NCI-H226 (cell line): ENCODE data around the gene PPP1R15A.
"Not testable (repeated sequence)": the region's sequence is repeated elsewhere in the genome, so short reads cannot be mapped to it uniquely, and the experiment has no call there.

ENCODE experiments used
- DNase-seq: peaks from one replicate; pipeline ENCODE4 v3.0.0-alpha.2; 2015

PPP1R15A gene

DNA sequence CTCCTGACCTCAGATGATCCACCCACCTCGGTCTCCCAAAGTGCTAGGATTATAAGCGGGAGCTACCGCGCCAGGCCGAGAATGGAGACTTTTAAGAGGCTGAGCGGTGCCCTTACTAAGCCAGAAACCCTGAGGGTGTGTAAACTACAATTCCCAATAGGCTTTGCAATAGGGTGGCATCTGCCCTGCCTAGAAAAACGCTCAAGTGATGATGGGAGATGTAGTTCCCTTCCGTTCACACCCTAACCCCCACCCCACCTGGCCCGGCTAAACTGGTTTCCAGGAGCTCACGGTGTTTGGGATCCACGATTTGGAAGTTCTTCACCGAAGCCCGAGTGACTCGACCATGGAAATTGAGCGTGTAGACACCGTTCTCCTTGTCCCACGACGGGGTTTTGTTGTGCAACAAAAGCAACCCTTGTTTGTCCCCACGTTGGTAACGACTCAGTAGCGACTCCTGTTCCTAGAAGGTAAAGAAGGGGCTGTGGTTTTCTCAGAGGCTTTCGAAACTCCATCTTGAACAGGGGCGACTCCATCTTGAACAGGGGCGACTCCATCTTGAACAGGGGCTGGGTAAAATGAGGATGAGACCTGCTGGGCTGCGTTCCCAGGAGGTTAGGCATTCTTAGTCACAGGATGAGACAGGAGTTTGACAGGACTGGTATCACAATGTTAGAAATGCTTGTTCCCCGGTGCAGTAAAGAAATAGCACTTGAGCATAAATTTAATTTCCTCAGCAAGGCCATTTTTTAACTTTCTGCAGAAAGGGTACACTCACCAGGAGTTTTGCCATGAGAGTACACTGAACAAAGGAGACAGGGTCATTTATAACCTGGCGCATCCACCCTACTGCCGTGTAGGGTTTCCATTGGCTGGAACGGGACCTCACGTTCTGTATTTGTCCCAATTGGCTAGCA, 9.8 kb downstream of the PPP1R15A start:
- DNase-seq, result no peak

DNA sequence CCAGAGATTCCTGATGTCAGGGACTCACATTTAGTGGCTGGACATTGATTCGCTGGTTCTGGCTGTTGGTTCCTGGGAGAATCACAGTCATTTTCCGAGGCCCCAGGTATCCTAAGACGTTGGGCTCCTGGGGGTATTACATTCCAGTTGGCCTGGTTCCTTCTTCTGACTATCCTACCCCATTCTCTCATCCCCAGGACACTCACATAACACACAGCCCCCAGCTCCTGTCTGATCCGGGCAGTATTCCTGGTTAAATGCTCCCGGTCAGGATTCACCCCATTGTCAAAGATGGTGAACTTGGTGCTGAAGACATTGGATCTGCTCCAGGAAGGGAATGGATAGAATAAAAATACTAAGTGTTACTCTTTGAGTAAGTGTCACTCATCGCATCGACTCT, 11.5 kb downstream of the PPP1R15A start:
- DNase-seq, result no peak

DNA sequence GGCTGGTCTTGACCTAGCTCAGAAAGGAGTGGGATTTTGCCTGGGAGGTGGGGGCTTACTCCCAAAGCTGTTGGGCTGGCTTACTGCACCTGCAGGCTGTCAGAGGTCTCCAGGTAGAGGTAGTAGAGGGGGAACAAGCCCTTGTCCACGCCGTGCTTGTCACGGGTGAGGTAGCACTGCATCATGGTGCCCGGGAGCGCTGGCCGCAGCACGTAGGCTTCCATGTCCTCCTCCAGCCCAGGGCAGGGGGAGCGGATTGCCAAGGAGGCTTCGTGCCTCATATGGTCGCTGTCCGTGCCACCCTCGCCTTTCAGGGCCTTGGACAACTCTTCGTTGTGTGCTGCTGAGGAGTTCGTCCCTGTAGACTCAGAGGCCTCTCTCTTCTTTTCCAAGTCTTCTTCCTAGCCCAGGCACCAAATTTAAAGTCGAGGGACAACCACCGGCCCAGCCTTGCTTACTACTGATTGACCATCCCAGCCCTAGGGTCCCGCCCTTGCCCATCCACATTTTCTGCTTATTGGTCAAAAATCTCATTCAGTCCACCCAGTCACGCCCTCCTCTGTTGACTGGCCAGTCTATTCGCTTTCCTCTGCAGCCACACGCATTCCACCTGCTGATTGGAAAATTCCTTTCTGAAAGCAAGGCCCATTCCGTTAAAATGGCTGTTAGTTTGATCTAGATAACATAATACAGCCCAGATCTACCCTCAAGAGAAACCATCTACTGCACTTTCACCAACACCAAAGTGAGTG, 15.8 kb downstream of the PPP1R15A start:
- no peak for DNase-seq

DNA sequence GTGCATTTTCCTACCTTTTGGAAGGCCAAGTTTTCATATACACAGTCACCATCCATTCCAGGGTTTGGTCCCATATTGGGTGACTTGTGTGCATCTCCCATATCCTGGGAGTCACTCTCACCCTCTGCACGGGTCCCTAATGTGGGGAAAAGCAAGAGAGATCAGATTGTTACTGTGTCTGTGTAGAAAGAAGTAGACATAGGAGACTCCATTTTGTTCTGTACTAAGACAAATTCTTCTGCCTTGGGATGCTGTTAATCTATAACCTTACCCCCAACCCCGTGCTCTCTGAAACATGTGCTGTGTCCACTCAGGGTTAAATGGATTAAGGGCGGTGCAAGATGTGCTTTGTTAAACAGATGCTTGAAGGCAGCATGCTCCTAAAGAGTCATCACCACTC, 17.3 kb downstream of the PPP1R15A start:
- DNase-seq, result not testable (repeated sequence)

DNA sequence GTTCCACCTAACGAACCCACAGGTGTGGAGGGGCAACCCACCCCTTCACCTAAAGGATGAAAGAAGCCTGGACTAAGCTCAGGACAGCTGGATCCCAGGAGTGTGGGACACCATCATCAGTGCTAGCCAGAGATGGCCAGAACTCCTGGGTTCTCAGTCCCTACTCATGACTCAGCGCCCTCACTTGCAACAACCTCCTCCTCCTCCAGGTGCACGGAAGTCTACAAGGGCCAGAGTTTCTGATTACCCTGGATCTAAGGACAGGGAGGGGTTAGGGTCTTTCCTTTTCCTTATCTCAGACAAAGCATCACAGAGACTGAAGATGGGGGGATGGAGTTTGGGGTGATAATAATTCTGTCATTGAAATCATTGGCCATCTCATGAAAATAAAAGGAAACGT, 18.3 kb downstream of the PPP1R15A start:
- no peak for DNase-seq

DNA sequence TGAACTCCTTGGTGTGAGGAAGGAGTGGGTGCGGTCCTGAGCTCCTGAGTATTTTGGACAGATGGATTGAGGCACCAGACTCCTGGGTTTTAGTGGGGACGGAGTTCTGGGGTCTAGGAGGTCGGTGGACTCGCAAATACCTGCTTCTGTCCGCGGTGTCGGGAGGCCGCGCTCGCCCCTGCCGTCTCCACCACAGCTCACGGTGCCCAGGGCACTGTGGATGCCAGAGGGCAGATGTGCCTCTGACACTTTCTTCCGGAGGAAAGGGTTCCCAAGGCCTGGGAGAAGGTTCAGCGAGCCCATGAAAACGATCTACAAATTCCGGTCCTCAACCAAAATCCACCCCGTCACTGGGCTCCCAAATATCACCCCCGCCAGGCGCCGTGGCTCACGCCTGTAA, 23.0 kb downstream of the PPP1R15A start:
- no peak for DNase-seq

DNA sequence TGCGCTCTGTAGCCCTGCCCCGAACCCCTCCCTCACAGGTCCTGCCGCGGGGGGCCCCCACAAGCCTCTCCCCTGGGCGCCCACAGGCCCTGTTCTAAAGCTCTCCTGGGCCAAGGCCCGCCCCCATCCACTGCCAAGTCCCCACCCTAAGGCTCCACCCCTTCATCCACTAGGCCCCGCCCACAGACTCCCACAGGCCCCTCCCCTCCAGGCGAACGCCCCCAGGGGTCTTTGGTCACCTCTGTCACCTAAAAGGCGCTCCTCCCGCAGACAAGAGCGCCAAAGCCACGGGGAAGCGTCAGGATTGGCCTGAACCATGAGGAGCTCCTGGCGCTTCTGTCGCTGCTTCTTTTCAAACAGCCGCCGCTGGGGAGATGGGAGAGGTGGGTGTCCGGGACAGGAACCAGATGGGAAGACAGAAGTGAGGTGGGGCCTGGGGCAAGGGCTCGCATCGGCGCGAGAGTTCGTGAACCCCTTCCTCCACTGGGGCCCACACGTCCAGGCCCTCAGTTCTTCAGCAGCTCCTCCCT, 24.0 kb downstream of the PPP1R15A start:
- DNase-seq, result no peak

DNA sequence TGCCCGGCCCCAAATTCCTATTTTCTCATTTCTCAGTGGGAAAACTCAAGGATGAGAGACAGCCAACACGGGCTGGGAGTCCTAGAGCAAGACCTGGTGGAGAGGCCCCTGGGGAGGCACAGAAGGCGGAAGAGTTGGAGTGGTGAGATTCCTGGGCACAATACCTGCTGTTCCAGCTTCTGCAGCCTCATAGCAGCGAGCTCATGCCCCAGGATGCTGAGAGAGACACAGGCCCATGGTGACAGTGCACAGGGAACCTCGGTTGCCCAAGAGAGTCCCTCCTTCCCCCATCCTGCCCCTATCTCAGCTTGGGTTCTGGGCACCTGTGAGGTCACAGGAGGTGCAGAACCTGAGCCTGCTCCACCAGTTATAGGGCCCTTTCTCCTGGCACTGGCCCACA, 25.0 kb downstream of the PPP1R15A start:
- no peak for DNase-seq

DNA sequence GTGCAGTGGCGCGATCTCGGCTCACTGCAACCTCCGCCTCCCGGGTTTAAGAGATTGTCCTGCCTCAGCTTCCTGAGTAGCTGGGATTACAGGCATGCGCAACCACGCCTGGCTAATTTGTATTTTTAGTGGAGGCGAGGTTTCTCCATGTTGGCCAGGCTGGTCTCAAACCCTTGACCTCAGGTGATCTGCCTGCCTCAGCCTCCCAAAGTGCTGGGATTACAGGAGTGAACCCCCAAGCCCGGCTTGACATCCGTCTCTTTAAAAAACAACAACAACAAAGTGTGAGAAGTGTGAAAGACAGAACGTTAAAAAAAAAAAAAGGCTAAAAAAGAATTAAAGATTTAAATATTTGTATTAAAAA, 27.1 kb downstream of the PPP1R15A start:
- DNase-seq, result not testable (repeated sequence)

DNA sequence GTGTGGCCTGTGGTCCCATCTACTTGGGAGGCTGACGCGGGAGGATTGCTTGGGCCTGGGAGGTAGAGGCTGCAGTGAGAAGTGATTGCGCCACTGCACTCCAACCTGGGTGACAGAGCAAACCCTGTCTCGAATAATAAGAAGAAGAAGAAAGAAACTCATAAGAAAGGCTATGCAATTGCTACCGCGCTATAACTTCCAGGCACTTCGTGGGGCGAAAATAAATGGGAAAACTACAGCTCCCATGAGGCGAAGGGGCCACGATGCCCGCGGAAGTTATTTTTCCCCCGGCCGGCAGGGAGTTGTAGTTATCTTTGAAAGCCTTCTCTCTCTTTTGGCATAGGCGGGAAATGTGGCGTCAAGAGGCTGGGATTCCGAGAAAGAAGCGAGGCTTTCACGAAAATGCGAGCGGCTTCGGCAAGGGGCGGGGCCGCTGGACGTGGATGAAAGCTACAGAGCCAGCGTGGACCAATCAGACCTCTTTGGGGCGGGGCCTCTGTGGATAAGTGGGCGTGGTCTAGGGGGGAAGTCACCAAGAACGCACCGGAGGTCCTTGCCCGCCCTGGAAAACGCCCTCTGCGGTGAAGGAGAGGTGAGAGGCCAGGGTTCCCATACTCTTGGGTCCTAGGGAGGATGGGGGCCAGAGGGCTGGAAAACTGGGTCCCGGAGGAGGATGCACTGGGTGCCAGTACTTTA, 27.7 kb downstream of the PPP1R15A start, which contains the start of gene NUCB1:
Gene NUCB1, plus strand, starts transcription at position 532 of the 696 bp plus-strand sequence. CDS start 485 bp downstream, outside the sequence.
- DNase-seq, result peak; percentile 98

DNA sequence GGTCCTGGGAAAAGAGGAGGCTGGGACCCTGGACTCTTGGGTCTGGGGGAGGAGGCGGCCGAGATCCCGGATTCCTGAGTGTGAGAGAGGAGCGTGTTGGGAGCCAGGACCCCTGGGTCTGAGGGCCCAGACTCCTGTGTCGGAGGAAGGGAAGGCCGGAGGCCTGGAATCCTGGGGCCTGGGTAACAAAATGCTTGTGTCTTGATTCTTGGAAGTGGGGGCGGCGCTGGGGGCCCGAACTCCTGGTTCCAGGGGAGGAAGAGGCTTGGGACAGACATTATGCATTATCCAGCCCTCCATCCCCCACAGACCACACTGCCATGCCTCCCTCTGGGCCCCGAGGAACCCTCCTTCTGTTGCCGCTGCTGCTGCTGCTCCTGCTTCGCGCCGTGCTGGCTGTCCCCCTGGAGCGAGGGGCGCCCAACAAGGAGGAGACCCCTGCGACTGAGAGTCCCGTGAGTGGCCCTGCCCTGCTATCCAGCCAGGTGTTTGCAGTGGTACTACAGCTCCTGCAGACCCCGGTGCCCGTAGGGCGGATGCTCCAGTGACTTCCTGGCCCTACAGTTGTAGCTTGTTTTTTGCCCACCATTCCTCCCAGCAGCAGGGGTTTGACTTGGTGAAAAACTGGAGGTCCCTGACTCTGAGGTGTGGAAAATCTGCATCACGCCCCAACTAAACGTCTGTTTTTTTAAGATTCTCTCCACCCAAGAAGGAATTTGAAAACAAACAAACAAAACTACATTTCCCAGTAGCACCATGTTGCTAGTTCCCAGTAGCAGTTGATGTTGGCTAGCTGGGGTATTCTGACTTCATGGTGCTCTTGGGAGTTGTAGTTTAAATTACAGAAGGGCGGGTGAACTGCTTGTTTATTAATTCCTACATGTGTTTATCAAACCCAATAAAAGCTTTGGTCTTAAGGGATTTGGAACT, 28.5 kb downstream of the PPP1R15A start:
- DNase-seq, result no peak

DNA sequence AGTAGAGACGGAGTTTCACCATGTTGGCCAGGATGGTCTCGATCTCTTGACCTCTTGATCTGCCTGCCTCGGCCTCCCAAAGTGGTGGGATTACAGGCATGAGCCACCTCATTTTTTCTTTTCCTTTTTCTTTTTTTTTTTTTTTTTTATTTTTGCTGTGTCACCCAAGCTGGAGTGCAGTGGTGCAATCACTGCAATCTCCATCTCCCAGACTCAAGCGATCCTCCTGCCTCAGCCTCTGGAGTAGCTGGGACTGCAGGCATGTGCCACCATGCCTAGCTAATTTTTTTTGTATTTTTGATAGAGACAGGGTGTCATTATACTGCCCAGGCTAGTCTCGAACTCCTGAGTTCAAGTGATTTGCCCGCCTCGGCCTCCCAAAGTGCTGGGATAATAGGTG, 30.1 kb downstream of the PPP1R15A start:
- DNase-seq, result not testable (repeated sequence)

DNA sequence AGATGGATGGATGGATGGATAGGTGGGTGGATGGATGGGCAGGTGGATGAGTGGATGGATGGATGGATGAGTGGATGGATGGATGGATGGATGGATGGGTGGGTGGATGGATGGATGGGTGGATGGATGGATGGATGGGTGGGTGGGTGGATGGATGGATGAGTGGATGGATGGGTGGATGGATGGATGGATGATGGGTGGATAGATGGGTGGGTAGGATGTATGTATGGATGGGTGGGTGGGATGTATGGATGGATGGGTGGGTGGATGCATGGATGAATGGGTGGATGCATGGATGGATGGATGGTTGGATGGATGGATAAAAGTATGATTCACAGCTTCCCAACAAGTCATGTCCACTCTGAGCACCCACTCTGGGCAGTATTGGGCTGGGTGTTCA, 31.6 kb downstream of the PPP1R15A start:
- not testable (repeated sequence) for DNase-seq

DNA sequence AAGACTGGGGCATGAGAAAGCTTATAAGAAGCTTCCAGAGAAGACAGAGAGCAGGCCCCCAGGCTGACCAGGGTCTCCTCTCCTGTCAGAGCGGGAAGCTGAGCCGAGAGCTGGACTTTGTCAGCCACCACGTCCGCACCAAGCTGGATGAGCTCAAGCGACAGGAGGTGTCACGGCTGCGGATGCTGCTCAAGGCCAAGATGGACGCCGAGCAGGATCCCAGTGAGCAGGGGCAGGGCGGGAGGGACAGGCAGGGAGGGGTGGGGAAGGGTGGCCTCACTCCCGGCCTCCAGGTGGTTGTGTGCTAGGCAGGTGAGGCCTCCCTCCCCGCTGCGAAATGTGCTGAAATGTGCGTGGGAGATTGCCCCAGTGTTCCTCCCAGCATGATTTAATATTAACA, 33.4 kb downstream of the PPP1R15A start:
- DNase-seq, result no peak

DNA sequence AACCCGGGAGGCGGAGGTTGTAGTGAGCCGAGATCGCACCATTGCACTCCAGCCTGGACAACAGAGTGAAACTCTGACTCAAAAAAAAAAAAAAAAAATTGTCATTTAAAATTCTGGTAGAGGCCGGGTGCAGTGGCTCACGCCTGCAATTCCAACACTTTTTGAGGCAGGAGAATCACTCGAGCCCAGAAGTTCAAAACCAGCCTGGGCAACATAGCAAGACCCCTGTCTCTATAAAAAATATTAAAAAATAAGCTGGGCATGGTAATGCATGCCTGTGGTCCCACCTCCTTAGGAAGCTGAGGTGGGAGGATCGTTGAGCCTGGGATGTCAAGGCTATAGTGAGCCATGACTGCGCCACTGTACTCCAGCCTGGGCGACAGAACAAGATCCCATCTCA, 34.1 kb downstream of the PPP1R15A start:
- DNase-seq, result no peak

DNA sequence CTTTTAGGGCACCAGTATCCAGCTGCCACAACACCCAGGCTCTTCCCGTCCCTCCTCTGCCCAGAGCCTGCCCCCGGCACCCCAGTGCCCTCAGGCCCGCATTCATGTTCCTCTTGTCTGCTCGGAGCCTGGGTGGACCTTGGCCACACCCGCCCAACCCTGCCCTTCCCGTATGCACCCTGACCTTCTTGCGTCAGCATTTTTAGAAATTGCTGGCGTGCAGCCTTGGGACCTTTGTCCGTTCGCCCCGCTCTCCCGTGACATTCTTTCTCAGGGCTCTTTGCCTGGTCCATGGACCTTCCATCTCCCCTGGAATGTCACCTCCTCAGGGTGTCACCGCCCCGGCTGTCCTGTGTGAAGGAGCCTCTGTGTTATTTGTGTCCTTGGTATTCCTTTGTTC, 35.5 kb downstream of the PPP1R15A start:
- no peak for DNase-seq

DNA sequence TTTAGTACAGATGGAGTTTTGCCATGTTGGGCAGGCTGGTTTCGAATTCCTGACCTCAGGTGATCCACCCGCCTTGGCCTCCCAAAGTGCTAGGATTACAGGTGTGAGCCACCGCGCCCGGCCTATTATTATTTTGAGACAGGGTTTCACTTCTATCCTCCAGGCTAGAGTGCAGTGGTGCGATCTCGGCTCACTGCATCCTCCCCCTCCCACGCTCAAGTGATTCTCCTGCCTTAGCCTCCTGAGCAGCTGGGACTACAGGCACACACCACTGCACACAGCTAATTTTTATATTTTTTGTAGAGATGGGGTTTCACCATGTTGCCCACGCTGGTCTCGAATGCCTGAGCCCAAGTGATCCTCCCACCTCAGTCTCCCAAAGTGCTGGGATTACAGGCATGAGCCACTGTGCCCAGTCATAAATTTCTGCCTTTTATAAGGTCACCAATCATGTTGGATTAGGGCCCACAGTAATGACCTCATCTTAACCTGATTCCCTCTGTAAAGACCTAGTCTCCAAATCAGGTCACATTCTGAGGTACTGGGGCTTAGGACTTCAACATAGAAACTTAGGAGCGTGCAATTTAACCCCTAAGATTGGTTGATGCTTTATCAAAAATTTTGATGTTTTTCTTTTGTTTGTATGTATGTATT, 37.3 kb downstream of the PPP1R15A start:
- DNase-seq, result not testable (repeated sequence)

DNA sequence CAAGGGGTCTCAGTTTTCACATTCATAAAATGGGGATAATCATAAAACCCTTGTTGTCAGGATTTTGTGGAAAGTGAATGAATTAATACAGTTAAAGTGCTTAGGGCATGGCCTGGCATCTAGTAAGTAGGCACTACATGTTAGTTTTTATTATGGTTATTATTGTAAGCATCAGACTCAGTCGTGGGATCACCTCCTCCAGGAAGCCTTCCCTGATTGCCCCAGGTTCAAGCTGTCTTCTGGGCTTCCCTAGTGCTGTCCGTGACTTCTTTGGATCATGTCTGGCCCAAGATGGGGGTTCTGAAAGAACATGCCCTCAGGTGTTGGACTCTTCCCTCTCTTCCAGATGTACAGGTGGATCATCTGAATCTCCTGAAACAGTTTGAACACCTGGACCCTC, 38.6 kb downstream of the PPP1R15A start:
- DNase-seq, result no peak

DNA sequence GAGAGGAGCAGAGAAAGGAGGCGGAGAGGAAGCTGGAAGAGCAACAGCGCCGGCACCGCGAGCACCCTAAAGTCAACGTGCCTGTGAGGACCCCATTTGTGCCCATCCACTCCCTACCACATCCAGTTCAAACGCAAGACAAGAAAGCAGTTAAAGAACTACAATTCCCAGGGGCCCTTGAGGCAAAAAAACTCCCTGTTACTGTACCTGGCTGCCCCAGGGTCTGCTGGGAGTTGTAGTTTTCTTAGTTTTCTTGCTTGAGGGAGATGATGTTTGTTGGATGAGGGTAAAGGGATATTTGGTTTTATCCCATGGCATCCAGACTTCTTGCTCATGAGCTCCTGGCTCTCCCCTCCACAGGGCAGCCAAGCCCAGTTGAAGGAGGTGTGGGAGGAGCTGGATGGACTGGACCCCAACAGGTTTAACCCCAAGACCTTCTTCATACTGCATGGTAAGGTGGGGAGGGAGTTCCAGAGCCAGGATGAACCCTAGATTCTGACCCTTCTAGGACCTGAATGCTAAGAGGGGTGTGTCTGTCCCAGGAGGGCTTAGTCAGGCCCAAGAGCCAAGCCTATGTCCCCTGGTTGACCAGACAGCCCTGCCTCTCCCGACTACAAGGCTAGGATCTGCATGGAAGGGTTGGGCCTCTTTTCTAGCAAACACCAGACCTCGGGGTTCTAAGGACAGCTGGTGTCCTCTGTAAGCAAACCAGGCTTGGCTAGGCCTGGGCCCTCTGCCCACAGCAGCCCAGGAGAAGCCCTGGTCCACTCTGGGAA, 41.1 kb downstream of the PPP1R15A start:
- no peak for DNase-seq

DNA sequence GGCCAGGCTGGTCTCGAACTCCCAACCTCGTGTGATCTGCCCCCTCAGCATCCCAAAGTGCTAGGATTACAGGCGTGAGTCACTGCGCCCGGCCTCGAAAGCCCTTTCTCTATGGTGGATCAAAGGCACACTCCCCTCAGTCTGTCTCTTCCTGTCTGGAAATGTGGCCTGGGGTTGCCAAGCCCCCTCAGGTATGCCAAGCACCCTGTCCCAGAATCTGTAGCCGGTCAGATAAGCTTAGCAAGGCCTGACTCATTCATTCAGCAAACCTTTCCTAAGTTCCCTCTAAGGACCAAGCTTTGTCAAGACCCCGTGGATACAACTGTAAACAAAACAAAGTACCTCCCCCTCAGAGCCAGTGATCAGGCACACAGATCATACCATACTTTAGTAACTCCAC, 42.0 kb downstream of the PPP1R15A start:
- DNase-seq, result no peak

DNA sequence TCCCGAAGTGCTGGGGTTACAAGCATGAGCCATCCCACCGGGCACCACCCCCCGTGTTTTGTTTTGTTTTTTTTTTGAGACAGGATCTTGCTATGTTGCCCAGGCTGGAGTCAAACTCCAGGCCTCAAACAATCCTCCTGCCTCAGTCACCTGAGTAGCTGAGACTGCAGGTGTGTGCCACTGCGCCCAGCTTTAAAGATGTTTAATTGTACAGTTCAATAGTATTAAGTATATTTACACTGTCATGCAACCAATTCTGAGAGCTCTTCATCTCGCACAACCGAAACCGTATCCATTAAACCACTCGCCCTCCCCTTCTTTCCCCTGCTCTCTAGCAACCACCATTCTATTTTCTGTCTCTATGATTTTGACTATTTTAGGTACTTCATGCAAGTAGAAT, 43.5 kb downstream of the PPP1R15A start:
- no peak for DNase-seq
